K562 (cell line): ENCODE results near the gene FASTK. TPM values are rescaled to one million over a fixed set of nuclear protein-coding genes. Genes with fewer than 3 reads are reported as not detected.

Experiments used
- CCAR2 ChIP-seq: fragments of 200-400 bp; formaldehyde crosslinking; IDR thresholded peaks from 2 replicates; pipeline ENCODE4 v1.6.1; 2017; ENCODE audit warnings: mild to moderate bottlenecking, low read depth, low read length
- EWSR1 ChIP-seq: fragments of 450-650 bp; IDR thresholded peaks from 2 replicates; pipeline ENCODE4 v1.6.1; 2018; ENCODE audit warnings: borderline replicate concordance, mild to moderate bottlenecking, low read depth, moderate library complexity; ENCODE audit not compliant: partially characterized antibody
- KAT2B ChIP-seq: IDR thresholded peaks from one replicate; pipeline ENCODE4 v1.6.1; 2012; ENCODE audit warnings: low read depth, mild to moderate bottlenecking, control low read depth, inconsistent platforms, low read length, moderate library complexity
- KDM2B ChIP-seq: fragments of 250-450 bp; sonication (Bioruptor Pico); IDR thresholded peaks from 2 replicates; pipeline ENCODE4 v1.8.0; 2021; ENCODE audit warnings: mild to moderate bottlenecking, moderate library complexity
- KLF10 ChIP-seq: fragments of 250-450 bp; sonication (Bioruptor Pico); IDR thresholded peaks from 2 replicates; pipeline ENCODE4 v1.6.1; 2021; ENCODE audit warnings: matching md5 sums
- KLF16 ChIP-seq: IDR thresholded peaks from 2 replicates; pipeline ENCODE4 v1.6.1; 2016; ENCODE audit warnings: antibody characterized with exemption
- ZNF583 ChIP-seq: fragments of 250-450 bp; sonication (Bioruptor Pico); IDR thresholded peaks from 2 replicates; pipeline ENCODE4 v1.4.0; 2020
- polyA plus RNA-seq, 8 experiments: library from polyadenylated mRNA; depleted of rRNA in 4 of 8; stranded (reverse) in 5 of 8; unstranded in 3 of 8; fragments of >200 nt; fragmentation: Nextera tagmentation in 2 of 8; fragmentation: Illumina TruSeq in 1 of 8; extraction: Ambion mirVana in 2 of 8; extraction: Trizol in 1 of 8; gene quantifications; 2 replicates each; pipeline versions ENCODE4 v1.2.1 to v1.2.3, GENCODE V29; 2011 to 2014; ENCODE audit warnings: inconsistent platforms in 1 of 8, missing spikeins in 1 of 8
- total RNA-seq, 7 experiments: library from RNA; depleted of rRNA in 6 of 7; stranded (reverse); fragments of >200 nt in 6 of 7; fragmentation: Illumina TruSeq in 2 of 7; extraction: Trizol in 2 of 7; gene quantifications; 2 replicates each; pipeline versions ENCODE4 v1.2.1 to v1.2.3, GENCODE V29; 2011 to 2021; ENCODE audit warnings: low replicate concordance in 1 of 7
- TF ChIP-seq, protein P1 (sequence below): sonication (generic); formaldehyde crosslinking; IDR thresholded peaks from 2 replicates; pipeline ENCODE4 v1.8.1; 2023; ENCODE audit warnings: mild to moderate bottlenecking, missing genetic modification reagents
- TF ChIP-seq, protein P2 (sequence below): fragments of 200-800 bp; sonication (Bioruptor generic); IDR thresholded peaks from 2 replicates; pipeline ENCODE4 v1.6.1; 2016; ENCODE audit warnings: missing genetic modification characterization, missing compliant biosample characterization
- TF ChIP-seq, protein P3 (sequence below): sonication (generic); formaldehyde crosslinking; IDR thresholded peaks from 2 replicates; pipeline ENCODE4 v1.9.0; 2022; ENCODE audit warnings: mild to moderate bottlenecking, missing genetic modification reagents
- TF ChIP-seq, protein P4 (sequence below): fragments of 250-450 bp; sonication (Bioruptor Pico); IDR thresholded peaks from 2 replicates; pipeline ENCODE4 v1.5.0; 2021; ENCODE audit warnings: mild to moderate bottlenecking, moderate library complexity
- TF ChIP-seq, protein P5 (sequence below): fragments of 250-450 bp; sonication (Bioruptor Pico); IDR thresholded peaks from 2 replicates; pipeline ENCODE4 v1.5.0; 2020; ENCODE audit warnings: mild to moderate bottlenecking, borderline replicate concordance

The FASTK gene
- total and polyA plus RNA-seq, 9 of the 15 experiments (the other 6 are each of a cell fraction or from before 2014, with no cell fraction given) = 0.51 to 150 (median 48.2) TPM

DNA sequence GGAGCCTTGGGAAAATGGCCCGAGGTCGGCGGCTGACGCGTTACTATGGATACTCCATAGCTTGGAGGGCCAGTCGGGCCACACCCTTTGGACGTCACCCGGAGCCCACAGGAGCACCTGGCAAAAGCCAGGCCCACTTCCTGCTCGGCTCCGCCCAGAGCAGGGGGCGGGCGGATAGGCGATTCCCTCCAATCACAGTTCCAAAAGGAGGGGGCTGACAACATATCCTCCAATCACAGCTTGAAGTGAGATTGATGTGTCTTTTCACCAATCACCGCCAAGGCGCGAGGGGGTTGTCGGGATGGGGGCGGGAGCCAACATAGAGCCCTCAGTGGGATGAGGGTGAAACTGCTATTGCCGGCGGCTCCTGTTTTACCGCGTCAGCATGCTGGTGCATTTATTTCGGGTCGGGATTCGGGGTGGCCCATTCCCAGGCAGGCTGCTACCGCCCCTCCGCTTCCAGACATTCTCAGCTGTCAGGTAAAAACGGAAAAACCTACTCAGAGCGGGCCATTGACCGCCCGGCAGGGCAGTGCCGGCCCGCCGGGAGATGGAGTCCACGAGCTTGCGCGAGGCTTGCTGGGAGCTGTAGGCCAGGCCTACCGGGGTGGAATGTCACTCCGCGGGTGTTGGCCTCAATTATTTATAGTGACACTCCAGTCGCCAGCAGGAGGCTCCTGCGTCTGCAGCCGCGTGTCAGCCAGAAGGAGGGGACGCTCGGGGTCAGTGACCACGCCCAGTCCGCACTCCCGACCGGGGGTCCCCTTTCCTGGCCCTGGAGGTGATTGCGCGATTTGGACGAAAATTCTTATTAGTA, 52.3 kb downstream of the FASTK start, which contains the start of gene ABCB8 (continued):
- TF ChIP-seq, protein P1, sequence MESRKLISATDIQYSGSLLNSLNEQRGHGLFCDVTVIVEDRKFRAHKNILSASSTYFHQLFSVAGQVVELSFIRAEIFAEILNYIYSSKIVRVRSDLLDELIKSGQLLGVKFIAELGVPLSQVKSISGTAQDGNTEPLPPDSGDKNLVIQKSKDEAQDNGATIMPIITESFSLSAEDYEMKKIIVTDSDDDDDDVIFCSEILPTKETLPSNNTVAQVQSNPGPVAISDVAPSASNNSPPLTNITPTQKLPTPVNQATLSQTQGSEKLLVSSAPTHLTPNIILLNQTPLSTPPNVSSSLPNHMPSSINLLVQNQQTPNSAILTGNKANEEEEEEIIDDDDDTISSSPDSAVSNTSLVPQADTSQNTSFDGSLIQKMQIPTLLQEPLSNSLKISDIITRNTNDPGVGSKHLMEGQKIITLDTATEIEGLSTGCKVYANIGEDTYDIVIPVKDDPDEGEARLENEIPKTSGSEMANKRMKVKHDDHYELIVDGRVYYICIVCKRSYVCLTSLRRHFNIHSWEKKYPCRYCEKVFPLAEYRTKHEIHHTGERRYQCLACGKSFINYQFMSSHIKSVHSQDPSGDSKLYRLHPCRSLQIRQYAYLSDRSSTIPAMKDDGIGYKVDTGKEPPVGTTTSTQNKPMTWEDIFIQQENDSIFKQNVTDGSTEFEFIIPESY (CRISPR knock-in tag) = 0 out of 2 replicates have a peak, but pooled peaks have one; percentile 53
- TF ChIP-seq, protein P2, sequence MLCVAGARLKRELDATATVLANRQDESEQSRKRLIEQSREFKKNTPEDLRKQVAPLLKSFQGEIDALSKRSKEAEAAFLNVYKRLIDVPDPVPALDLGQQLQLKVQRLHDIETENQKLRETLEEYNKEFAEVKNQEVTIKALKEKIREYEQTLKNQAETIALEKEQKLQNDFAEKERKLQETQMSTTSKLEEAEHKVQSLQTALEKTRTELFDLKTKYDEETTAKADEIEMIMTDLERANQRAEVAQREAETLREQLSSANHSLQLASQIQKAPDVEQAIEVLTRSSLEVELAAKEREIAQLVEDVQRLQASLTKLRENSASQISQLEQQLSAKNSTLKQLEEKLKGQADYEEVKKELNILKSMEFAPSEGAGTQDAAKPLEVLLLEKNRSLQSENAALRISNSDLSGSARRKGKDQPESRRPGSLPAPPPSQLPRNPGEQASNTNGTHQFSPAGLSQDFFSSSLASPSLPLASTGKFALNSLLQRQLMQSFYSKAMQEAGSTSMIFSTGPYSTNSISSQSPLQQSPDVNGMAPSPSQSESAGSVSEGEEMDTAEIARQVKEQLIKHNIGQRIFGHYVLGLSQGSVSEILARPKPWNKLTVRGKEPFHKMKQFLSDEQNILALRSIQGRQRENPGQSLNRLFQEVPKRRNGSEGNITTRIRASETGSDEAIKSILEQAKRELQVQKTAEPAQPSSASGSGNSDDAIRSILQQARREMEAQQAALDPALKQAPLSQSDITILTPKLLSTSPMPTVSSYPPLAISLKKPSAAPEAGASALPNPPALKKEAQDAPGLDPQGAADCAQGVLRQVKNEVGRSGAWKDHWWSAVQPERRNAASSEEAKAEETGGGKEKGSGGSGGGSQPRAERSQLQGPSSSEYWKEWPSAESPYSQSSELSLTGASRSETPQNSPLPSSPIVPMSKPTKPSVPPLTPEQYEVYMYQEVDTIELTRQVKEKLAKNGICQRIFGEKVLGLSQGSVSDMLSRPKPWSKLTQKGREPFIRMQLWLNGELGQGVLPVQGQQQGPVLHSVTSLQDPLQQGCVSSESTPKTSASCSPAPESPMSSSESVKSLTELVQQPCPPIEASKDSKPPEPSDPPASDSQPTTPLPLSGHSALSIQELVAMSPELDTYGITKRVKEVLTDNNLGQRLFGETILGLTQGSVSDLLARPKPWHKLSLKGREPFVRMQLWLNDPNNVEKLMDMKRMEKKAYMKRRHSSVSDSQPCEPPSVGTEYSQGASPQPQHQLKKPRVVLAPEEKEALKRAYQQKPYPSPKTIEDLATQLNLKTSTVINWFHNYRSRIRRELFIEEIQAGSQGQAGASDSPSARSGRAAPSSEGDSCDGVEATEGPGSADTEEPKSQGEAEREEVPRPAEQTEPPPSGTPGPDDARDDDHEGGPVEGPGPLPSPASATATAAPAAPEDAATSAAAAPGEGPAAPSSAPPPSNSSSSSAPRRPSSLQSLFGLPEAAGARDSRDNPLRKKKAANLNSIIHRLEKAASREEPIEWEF (CRISPR knock-in tag) = no peak
- TF ChIP-seq, protein P3, sequence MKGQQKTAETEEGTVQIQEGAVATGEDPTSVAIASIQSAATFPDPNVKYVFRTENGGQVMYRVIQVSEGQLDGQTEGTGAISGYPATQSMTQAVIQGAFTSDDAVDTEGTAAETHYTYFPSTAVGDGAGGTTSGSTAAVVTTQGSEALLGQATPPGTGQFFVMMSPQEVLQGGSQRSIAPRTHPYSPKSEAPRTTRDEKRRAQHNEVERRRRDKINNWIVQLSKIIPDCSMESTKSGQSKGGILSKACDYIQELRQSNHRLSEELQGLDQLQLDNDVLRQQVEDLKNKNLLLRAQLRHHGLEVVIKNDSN (CRISPR knock-in tag) = peak; percentile 47; the same call in 1 of the 2 replicates
- no peak for TF ChIP-seq CCAR2
- TF ChIP-seq, protein P4, sequence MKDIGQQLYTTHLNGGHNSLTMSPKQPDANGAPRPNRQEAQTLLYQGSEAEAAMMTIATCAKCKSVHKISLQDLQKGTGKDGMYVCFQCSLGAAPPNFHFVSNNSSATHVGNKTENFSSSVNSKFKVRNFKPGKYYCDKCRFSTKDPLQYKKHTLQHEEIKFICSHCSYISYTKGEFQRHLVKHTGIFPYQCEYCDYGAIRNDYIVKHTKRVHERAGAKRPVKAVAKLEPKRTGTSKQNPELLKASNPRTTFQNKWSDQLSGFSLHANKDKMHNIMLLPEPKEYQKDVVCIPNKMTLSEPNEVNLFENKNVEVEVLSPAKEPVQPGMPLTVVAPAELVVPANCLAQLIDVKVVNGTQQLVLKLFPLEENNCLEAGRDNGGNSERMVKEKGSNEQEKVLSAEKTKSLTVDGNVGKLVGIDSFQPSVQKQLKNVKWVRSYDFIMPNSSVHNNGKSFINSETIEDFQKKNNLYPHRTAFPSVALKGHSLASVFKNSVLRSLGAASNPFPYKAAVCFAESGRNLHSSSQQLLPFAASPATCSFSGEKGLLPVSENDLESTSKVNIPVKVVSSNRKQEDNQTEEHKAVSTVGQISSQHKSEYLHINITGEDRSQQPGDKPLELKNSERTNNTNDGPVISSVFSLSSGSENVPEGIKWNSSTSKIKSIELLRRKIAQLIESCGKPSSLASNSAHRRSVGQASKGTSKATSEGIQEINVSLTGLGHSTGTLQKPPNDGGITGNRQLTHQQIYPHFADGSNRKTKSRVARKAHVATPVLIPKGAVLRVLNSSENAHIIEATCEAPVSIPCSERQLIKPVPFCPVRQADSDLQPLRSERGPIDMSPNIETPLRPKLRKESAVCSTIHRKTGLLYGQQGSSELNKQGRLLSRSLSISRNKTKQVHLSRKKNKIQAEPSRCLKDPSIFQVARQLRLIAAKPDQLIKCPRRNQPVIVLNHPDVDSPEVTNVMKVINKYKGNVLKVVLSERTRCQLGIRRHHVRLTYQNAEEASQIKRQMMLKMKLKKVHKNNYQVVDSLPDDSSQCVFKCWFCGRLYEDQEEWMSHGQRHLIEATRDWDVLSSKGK (CRISPR knock-in tag) = no peak
- TF ChIP-seq ZNF583 (CRISPR knock-in tag) = peak; percentile 51; the same call in 1 of the 2 replicates
- TF ChIP-seq, protein P5, sequence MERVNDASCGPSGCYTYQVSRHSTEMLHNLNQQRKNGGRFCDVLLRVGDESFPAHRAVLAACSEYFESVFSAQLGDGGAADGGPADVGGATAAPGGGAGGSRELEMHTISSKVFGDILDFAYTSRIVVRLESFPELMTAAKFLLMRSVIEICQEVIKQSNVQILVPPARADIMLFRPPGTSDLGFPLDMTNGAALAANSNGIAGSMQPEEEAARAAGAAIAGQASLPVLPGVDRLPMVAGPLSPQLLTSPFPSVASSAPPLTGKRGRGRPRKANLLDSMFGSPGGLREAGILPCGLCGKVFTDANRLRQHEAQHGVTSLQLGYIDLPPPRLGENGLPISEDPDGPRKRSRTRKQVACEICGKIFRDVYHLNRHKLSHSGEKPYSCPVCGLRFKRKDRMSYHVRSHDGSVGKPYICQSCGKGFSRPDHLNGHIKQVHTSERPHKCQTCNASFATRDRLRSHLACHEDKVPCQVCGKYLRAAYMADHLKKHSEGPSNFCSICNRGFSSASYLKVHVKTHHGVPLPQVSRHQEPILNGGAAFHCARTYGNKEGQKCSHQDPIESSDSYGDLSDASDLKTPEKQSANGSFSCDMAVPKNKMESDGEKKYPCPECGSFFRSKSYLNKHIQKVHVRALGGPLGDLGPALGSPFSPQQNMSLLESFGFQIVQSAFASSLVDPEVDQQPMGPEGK (CRISPR knock-in tag) = no peak
- no peak for TF ChIP-seq EWSR1
- TF ChIP-seq KAT2B = peak; percentile 18
- no peak for TF ChIP-seq KLF10 (CRISPR knock-in tag)
- no peak for TF ChIP-seq KDM2B (CRISPR knock-in tag)
- no peak for TF ChIP-seq KLF16
